T47D (cell line): Measurements from ENCODE around the gene ARFGEF3.

ENCODE experiments used
- DNase-seq, 2 experiments: peaks; one replicate each; pipeline versions ENCODE4 v3.0.0 to v3.0.0-alpha.2; 2011 to 2012; ENCODE audit warnings: low read depth in 1 of 2, low spot score in 1 of 2
- JUND ChIP-seq: IDR thresholded peaks from 2 replicates; pipeline ENCODE4 v1.6.1; 2012; ENCODE audit warnings: low read depth
- in situ Hi-C: cut with HindIII; loops from 2 replicates; pipeline ENCODE4 v1.10.0; 2016; ENCODE audit warnings: low sequenced_read_pairs, low pct_unique_long_range_greater_than_20kb

The ARFGEF3 gene

GRCh38 chr6:138146544-138146943, 15.2 kb upstream of the ARFGEF3 start:
- TF ChIP-seq JUND: no peak
- in situ Hi-C loops: no loop called here
- no peak for DNase-seq

DNA sequence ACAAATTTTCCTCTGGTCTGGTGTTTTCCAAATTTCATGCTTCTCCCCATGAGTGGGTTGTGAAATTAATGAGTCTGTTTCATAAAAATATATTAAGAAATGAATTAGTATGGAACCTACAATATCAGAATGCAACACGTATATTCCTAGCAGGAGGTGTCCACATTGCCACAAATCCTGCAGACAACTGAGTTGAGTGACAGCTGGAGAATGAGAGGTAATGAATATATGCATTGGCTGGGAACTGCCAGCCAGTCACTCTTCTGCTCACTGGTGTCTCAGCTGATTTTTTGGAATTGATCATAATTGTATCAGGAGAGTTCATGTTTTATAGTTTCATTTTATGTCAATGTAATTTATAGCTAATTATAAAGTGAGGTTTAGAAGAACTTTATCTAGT, 6.3 kb upstream of the ARFGEF3 start:
- TF ChIP-seq JUND: no peak
- DNase-seq: no peak
- in situ Hi-C loops: no loop called here

GRCh38 chr6:138157986-138158638, 3.6 kb upstream of the ARFGEF3 start:
- no peak for DNase-seq
- in situ Hi-C loops: no loop called here
- no peak for TF ChIP-seq JUND

DNA sequence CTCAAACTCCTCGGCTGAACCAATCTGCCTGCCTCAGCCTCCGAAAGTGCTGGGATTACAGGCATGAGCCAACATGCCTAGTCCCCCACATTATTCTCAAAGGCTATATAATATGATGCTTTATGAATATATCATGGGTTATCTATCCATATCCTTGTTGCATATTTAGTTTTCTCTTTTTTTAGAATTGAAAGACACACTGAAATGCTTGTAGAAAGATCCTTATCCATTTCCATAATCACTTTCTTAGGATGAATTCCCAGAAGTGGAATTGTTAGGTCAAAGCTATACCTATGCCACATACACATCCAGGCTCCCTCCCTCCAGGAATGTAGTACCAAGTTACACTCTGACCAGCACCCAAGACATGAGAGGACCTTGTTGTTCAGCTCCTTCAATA, 2.5 kb upstream of the ARFGEF3 start:
- in situ Hi-C loops: no loop called here
- no peak for DNase-seq
- no peak for TF ChIP-seq JUND

- in situ Hi-C loops: no loop called here
- DNase-seq: no peak
- TF ChIP-seq JUND: no peak
Observed at GRCh38 chr6:138160329-138161087, 1.2 kb upstream of the ARFGEF3 start.

- no peak for DNase-seq
- in situ Hi-C loops: no loop called here
- TF ChIP-seq JUND: no peak
Observed at GRCh38 chr6:138161088-138161337, 726 bp upstream of the ARFGEF3 start.

- TF ChIP-seq JUND: no peak
- in situ Hi-C loops: no loop called here
- peak; percentile 64 to 79 for DNase-seq
Observed at GRCh38 chr6:138162111-138162954, 594 bp downstream of the ARFGEF3 start.

DNA sequence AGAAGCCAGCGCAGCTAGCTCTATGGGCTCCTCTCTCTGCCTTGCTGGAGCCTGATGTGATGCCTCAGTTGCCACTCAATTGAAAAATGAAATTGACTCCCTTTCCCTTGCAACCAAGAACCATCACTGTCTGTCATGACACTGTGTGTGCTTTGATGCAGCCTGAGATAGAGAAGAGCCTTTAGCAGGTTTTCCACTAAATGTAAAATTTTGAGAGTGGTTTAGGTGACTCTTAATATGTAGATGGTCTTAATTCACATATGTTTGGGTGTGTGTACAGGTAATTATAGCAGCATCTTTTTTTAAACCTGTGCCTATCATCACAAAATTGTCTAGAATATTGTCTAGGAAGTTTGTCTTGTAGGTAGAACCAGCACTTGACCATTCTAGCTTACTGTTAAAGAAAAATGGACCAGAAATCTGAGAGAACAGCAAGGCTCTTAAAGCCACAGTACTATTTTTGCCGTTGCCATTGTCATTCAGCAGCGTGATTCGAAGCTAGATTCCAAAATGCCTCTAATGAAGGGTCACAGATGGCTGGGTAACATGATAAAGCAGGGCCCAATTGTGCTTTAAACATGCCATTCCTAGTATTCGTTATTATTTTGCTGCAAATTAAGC, 1.3 kb downstream of the ARFGEF3 start:
- in situ Hi-C loops: no loop called here
- no peak for TF ChIP-seq JUND
- DNase-seq: no peak

GRCh38 chr6:138175596-138175995, 13.9 kb downstream of the ARFGEF3 start:
- in situ Hi-C loops: no loop called here
- DNase-seq: no peak
- no peak for TF ChIP-seq JUND

DNA sequence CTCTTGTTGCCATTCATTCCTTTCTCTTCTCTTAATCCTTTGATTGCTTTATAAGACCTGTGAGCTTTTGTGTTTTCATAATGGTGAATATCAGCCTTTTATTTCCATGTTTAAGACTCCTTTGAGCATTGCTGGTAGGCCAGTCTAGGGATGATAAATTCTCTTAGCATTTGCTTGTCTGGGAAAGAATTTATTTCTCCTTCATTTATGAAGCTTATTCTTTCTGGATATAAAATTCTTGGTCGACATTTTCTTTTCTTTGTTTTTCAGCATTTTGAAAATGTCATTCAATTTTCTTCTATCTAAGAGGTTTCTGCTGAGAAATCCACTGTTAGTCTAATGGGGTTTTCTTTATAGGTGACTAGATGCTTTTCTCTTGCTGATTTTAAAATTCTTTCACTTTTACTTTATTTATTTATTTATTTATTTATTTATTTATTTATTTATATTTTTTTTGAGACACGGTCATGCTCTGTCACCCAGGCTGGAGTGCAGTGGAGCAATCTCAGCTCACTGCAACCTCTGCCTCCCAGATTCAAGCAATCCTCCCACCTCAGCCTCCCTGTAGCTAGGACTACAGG, 15.0 kb downstream of the ARFGEF3 start:
- DNase-seq: no peak
- in situ Hi-C loops: no loop called here
- TF ChIP-seq JUND: no peak

- no peak for DNase-seq
- in situ Hi-C loops: no loop called here
- TF ChIP-seq JUND: no peak
Observed at GRCh38 chr6:138182939-138183789, 21.4 kb downstream of the ARFGEF3 start.

- in situ Hi-C loops: no loop called here
- DNase-seq: no peak
- no peak for TF ChIP-seq JUND
Observed at GRCh38 chr6:138183790-138184134, 22.0 kb downstream of the ARFGEF3 start.
